ENCODE results near the gene TBPL2.
"Not testable (repeated sequence)": the region's sequence is repeated elsewhere in the genome, so short reads cannot be mapped to it uniquely, and the experiment has no call there.

Gene TBPL2

DNA sequence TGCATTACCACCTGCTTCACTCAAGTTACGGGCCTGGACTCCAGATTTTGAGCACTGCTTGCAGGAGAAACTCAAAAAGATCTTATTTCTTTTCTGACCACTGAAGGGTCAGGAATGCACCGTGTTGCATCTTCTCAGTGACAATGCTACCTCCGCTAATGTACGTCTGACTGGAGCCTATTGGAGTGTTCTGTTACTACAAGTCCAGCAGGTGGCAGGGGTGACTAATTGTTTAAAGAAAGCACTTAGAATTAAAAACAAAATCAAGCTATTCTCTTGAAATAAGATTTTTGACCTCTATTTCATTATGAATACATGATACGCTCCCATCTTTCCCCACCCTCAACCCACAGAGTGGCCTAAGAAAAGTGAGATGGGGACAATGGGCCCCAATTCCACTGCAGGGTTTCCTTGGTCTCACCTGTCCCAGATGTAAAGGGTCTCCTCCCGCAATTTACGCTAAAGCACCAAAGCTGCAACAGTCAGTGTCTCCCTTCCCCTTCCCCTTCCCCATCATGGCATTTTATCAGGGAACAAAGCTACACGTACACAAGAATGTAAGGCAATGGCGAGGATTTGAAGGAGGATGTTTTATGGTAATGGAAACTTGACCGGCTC is 2.2 kb downstream of the TBPL2 start:
- DNase-seq: peak; percentile 83

DNA sequence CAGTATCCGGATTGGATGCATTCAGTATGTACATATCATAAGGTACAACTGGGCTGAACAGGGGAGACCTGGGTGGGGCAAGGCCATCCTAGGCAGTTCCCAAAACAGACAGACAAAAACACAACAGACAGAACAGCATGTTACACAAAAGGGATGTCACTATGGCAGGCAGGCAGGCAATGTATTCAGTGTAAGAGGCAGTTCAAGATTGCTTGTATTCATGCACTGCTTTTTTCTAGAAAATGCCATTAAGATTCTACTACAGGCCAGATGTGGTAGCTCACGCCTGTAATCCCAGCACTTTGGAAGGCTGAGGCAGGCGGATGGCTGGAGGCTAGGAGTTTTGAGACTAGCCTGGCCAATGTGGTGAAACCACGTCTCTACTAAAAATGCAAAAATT is 3.5 kb downstream of the TBPL2 start:
- no peak for DNase-seq

DNA sequence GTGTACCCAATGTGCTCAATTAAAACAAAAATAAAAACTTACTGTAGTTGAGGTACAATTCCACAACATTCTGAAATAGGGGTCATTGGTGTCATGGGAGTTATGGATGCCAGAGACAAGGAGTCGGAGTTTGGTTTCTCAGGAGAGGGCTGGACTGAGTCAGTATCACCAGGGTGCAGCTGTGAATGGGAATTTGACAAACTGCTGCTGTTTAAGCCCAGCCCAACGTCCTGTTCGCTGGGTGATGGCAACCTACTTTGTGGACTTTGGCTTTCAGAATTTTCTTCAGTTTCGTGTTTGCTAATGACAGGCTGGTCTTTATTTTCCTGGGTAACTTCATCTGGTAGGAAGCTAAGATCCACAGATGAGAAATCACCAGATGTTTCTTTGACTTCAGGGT is 3.9 kb downstream of the TBPL2 start:
- no peak for DNase-seq

DNA sequence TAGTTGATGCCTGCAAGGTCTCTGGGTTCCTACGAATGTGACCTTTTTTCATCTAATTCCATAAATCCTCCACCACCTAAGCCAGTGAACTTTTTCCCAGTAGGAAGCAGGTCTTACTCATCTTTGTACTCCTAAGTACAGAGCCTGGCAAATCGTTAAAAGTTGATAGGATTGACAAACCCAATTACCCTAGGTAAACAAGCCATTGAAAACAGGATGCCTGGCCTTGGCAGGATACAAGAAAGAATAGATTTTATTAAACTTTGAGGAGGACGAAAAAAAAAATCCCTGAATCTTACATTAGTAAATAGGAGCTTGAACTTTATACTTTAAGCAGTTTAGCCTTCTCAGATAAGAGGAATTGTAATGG is 5.6 kb downstream of the TBPL2 start:
- peak; percentile 48 for DNase-seq

DNA sequence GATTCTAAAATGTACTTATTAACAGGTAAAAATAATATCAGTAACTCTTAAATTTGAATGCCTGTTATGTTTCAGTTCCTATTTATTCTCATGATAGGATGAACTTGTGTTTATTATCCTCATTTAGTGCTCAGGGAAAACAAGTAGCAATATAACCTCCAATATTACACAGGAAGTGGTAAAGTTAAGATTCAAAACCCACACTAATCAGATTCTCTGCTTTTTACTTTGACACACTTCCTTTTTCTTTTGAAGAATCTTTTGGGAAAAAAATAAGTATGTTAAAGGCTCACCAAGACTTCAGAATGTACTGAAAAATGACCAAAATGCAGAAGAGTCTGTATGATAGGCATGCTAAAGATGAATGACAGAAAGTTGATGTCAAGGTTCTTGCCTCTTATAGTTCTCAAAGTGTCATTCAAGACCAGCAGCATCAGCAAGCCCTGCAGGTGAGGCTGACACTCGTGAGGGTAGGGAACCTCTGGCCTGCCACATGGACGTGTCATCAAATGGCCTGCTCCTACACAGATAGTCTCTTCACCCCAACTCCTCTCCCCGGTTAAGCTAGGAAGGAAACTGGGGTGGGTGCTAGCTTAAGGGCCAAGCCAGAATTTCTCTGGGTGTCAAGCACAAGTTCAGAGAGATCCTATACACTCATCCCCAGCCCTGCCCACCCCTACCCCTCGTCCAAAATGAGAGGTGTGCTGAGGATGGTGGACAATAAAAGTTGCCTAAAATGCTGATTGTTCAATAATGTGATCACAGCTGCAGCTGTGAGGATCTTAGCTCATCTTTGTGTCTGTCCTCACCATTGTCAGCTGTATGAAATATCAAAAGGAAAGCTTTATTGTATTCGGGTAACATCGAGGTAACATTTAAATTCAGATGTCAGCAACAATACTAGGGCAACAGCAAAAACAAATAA is 6.3 kb downstream of the TBPL2 start:
- DNase-seq: no peak

DNA sequence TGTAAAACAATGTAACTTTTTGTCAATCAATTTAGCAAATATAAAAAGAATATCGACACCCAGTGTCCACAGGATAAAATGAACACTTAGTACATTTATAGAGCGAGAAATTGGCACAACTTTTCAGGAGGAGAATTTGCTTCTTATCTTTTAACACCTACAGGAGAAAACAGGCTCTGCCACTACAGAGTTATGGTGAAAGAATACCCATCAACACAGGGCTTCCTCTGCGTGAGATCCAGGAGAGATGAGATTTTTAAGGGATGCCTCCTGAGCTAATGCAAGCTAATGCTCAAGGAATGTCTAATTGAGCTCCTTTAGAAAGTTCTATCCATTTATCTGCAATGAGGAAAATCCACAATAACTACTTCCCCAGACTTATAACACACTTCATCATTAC is 7.8 kb downstream of the TBPL2 start:
- no peak for DNase-seq

DNA sequence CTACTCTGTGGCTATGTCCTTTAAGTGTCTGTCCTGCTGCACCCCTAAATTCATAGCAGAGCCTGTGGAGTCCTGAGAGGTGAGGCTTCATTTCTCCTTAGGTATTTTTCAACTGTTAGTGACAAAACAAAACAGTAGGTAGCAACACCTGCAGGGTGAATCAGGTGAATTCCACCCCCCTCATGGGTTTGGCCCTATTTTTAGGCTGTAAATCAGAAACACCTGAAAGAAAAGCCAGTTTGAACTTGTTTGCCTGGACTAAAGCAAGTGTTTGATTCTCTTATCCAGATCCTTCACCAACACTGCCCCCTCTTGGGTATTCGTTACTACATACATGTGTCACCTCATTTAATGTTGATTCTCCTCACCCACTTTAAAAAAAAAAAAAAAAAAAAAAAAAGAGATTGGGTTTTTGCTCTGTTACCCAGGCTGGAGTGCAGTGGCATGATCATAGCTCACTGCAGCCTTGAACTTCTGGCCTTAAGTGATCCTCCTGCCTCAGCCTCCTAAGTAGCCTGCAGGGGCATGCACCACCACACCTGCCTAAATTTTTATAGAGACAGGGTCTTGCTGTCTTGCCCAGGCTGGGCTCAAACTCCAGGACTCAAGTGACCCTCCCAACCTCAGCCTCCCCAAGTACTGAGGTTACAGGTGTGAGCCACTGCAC is 10.3 kb downstream of the TBPL2 start:
- DNase-seq: peak; percentile 84

DNA sequence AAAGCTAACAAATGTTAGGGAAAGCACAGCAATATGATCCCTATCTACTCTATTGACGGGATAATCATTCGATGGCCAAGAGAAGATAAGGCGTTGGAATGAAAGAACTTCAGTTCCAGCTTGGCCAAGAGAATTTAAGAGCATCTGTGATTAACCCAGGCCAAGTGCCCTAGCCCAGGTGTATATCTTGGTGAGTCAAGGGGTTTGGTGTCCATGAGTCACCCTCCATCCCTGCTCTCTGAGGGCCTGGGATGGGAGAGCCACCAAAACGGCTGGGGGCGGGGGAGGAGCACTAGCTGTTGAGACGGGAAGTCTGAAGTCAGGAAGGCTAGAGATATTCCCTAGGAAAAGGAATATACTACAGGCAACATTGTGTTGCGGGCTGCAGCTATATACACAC is 13.0 kb downstream of the TBPL2 start:
- no peak for DNase-seq

DNA sequence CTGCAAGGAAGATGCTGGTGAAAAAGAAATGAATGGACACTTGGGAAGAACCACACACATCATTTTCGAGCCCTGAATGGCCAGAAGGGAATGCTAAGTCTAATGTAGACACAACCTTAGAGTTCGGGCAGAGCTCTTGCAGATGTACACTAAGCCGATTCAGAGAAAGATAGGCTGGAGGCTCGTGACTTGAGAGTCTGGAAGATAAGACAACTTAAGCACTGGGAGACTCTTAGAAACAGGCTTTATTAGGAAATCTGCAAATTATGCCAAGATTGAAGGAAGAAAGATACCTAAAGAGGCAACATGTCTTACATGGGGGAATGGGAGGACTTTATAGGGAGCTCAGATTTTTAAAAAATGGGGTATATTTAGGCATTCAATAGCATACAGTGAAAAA is 13.5 kb downstream of the TBPL2 start:
- DNase-seq: no peak

DNA sequence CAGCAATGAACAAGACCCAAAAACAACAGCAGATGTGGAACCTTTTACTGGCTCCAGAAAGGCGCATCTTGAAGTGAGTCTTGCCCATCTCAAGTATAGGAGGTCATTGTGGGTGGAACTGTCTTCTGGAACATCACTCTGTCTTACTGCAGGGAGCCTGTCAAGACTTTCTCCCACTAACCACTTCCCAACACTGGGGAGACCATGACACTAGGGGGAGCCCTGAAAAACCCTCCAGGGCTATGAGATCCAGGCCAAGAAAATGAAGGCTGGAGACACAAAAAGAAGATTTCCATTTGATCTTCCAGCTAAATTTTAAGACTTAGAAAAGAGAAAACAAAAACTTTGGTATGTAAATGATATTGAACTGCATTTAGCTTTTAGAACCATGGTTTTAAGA is 15.3 kb downstream of the TBPL2 start:
- DNase-seq: no peak

DNA sequence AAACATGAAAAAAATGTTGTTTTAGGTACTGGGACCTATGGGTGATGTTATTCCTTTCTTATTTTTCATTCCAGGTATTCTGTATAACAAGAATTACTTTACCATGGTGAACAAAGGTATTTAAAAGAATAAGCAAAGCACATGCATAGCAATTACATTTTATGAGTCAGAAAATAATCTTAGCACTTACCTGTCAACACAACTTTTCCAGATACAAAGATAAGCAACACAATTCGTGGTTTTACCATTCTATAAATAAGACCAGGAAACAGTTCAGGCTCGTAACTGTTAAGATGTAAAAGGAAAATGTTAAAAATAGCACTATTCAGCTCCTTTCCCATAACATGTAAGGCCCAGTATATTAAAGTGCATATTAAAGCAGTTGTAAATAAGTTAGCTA is 16.4 kb downstream of the TBPL2 start:
- DNase-seq: no peak

DNA sequence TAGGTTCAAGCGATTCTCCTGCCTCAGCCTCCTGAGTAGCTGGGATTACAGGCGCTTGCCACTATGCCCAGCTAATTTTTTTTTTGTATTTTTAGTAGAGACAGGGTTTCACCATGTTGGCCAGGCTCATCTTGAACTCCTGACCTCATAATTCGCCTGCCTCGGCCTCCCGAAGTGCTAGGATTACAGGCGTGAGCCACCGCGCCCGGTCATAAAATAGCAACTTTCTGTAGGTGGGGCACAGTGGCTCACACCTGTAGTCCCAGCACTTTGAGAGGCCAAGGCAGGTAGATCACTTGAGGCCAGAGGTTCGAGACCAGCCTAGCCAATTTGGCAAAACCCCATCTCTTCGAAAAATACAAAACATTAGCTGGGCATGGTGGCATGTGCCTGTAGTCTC is 18.1 kb downstream of the TBPL2 start:
- DNase-seq: not testable (repeated sequence)

DNA sequence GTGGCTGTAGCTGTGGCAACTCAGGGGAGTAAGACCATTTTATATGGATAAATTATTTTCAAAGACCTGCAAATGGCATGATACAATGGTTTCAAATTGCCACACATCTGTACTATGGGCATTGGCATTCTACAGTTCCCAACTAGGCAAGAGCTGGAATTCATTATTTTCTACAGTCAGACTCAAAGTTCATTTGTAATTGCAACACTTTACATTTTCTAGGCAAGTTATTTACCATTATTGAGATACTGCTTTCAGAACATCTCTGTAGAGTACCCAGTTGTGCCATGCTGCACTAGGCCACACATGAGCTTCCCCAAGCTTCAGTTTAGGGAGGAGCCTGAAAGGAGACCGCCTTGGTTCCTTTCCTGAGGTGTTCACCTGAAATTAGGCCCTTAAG is 20.8 kb downstream of the TBPL2 start:
- no peak for DNase-seq

DNA sequence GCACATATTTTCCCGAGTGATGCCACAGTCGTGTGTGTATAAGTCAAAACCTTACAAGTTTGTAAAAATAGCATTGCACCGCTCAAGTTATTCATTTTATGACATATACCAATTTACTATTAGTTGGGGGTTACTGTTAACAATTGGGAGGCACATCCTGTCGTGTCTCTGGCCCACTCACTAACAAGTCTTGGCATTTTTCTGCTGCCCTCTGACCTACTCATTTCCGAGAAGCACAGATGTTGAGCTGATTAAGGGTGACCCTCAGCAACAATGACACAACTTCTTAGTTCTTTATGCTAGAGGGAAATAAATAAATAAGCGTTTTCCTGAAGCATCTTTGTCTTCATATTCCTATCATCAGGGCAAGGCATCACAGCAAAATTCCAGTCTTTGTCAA is 22.0 kb downstream of the TBPL2 start:
- DNase-seq: no peak

DNA sequence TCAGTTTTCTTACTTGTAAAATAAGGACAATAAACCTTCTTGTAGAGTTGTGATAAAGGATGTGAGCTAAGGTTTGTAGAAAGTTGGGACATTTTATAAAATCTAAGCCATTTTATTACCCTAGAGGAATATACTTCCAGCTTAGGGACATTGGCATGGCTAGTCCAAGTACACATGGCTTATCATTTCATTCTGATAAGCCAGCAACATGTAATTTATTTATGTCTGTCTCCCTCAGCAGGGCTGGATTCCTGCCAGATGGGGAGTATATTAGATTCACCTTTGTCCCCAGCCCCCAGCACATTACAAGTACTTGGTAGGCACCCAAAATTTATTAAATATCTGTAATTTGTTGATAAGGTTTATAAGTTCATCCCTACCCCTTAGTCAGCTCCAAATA is 22.5 kb downstream of the TBPL2 start:
- DNase-seq: no peak

DNA sequence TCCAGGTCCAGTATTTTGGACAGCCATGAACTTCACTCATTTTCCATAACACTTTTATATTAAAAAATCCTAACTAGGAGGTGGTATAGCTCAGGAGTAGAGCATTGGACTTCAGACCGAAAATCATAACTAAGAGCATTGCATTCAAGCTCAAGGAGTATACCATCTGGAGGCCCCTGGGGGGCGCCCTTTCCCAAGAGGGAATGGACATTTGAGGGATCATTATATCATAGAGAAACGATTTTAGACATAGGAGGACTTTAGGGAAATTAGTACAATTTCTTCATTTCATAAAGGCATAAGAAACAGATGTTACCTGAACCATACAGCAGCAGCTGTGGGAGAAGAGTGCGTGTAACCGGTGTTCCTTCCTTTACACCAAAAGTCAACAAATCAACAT is 23.6 kb downstream of the TBPL2 start:
- DNase-seq: peak; percentile 79

DNA sequence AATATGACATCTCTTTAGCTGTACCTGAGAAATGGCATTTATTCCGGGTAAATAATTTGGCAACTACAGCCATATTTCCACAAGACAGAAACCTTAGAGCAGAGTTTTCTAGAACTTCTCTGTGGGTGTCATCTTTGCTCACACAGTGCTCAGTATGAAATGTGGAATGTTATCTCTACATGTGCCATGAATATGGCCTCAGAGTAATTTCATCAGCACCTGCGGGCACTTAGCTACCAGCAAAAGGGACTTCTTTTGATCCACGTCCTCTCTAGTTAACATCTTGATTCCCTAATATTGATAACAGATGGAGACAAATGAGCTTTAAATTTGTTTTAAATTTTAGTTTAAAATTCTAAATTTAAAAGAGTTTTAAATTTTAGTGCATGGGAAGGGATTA is 25.9 kb downstream of the TBPL2 start:
- DNase-seq: no peak

DNA sequence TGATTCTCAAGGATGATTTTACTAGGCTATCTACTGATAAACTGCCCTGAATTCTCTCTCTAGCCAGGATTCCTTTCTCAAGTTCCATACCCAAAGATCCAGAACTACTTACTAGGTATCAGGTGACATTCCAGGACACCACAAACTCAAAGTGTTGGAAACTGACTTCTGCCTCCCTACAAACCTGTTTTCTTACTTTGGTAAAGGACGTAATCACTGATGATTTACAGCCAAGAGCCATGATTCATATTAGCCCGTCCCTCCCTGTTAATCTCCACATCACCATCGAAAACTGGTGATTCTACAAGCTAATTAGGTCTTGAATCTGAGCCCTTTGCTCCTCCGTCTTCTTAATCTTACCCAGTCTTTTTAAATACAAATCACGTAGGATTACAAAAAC is 27.7 kb downstream of the TBPL2 start:
- DNase-seq: peak; percentile 19

DNA sequence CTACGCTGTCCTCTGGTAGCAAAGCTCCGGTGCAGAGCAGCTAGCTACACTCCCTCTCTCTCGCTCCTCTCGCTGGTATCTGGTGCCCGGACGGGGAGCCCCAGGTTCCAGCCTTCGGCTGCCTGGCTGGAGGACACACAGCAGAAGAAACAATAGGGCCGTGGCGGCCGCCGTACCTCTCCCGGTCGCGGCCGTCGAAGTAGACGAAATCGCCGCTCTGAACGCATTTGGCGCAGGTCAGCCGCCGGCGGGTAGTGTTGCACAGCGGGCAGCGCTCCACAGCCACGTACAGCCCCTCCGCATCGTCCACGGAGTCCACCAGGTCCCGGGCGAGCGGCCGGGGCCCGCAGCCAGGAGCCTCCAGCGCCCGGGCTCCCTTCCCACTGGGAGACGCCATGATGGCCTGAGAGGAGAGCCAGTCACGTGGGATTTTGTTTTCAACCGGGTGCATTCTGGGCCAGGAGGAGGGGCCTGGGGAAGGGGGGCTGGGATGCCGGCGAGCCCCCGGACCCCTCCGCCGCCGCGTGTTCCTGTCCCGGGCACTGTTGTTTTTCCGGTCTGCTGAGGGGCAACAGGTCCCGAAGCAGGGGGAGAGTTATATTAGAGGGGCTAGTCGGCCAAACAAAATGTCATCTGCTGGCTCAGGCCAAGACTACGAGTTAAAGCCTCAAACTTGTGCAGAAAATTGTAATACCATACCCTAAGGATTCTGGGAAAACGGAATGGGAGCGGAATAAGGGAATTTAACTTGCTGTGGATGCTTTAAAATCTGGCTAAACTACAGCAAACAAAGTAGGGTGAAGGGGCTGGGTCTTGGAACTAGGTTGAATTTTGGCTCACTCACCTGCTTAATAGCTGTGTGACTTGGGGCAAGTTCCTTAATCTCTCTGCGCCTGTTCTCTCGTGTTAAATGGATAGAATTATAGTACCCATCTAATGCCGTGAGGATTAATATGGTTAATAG is 28.7 kb downstream of the TBPL2 start, which contains the start of gene ATG14:
Gene ATG14 (minus strand): TSS at position 405 of the 964 bp plus-strand sequence. CDS start 8 bp downstream, at position 397.
- peak; percentile 93 for DNase-seq

DNA sequence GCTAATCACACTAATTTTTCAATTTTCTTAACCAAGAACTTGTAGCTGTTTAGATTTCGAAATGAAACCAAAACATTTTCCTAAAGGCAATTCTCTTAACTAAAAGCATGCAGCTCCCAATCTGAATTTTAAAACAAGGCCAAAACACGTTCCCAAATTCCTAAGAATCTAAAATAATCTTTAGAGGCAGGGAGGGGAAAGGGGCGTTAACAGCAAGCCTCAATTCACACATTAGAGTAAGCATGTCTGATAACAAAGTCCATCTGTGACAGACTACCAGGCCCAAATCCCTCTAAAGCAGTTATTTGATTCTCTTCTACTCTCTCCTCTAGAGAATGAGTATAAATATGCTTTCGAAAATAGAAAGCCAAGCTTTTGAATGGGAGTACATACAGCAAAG is 29.5 kb downstream of the TBPL2 start:
- no peak for DNase-seq

DNA sequence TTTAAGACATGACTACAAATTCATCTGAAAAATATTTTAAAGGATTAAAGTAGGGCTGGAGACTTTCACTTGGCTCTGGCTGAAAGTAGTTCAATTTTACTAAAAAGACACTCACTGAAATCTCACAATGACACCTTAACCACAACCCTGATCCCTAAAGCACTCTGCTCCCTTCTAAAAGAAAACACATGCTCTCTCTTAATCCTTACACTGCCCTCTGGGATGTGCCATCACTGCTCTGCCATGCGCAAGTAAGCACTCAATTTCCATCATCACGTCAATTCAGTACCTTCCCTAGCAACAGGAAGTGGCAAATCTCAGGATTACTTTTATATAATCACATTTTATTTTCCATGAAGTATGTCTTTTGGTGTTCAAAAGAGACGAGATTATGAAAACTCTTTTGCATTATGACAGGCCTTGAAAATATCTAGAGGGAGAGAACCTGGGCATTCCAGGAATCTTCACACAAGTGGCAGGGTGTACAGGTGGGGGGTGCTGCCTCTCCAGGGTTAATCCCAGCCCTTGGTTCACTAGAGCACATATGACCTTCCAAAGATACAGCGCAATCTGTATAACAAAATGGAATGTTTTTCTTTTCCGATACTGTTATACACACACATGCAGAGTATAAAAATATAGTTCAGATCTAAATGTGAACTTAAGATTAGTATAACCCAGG is 36.1 kb downstream of the TBPL2 start:
- DNase-seq: no peak

DNA sequence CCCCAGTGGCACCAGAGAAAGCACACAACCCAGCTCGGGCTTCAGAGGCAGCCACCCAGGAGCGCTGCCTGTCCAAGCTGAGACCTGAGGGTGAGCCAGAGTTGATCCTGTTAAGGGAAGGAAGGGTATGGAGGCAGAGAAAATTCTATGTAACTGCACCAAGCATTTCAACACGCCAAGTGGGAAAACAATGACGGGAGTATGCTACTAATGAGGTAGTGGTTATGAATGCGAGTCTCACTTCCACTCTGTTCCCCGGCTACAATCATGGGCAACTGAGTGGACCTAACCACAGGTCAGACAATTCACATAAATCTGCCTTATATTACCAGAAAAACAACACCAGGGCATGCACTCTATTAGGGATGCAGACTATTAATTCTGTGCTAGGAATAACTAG is 38.7 kb downstream of the TBPL2 start:
- DNase-seq: no peak
